K562 (cell line): ENCODE measurements around the gene RNF44. TPM values are rescaled to one million over a fixed set of nuclear protein-coding genes. Genes with fewer than 3 reads are reported as not detected.

ENCODE experiments used
- BCOR ChIP-seq: fragments of 450-650 bp; IDR thresholded peaks from 2 replicates; pipeline ENCODE4 v1.6.1; 2016
- BRF1 ChIP-seq: IDR thresholded peaks from 3 replicates; pipeline ENCODE4 v1.6.1; 2011; ENCODE audit warnings: borderline replicate concordance, mild to moderate bottlenecking; ENCODE audit not compliant: insufficient read length; ENCODE audit errors: extremely low read depth
- KLF13 ChIP-seq: fragments of 450-650 bp; IDR thresholded peaks from 2 replicates; pipeline ENCODE4 v1.6.1; 2016; ENCODE audit warnings: missing genetic modification characterization, low read depth, mild to moderate bottlenecking, missing compliant biosample characterization, moderate library complexity, borderline replicate concordance
- RCOR1 ChIP-seq, 2 experiments: IDR thresholded peaks; 2 replicates each; pipeline ENCODE4 v1.6.1; 2012; ENCODE audit warnings: low read depth in 2 of 2, low read length in 2 of 2, borderline replicate concordance in 1 of 2, improper control_type of control experiment in 1 of 2
- RNF2 ChIP-seq: sonication (generic); IDR thresholded peaks from 2 replicates; pipeline ENCODE4 v1.6.1; 2016
- polyA plus RNA-seq, 8 experiments: library from polyadenylated mRNA; depleted of rRNA in 4 of 8; stranded (reverse) in 5 of 8; unstranded in 3 of 8; fragments of >200 nt; fragmentation: Nextera tagmentation in 2 of 8; fragmentation: Illumina TruSeq in 1 of 8; extraction: Ambion mirVana in 2 of 8; extraction: Trizol in 1 of 8; gene quantifications; 2 replicates each; pipeline versions ENCODE4 v1.2.1 to v1.2.3, GENCODE V29; 2011 to 2014; ENCODE audit warnings: inconsistent platforms in 1 of 8, missing spikeins in 1 of 8
- total RNA-seq, 7 experiments: library from RNA; depleted of rRNA in 6 of 7; stranded (reverse); fragments of >200 nt in 6 of 7; fragmentation: Illumina TruSeq in 2 of 7; extraction: Trizol in 2 of 7; gene quantifications; 2 replicates each; pipeline versions ENCODE4 v1.2.1 to v1.2.3, GENCODE V29; 2011 to 2021; ENCODE audit warnings: low replicate concordance in 1 of 7
- TF ChIP-seq, protein P1 (sequence below), 2 experiments: fragments of 450-650 bp; formaldehyde crosslinking in 1 of 2; IDR thresholded peaks; 2 replicates each; pipeline versions ENCODE4 v1.4.0 to v1.6.1; 2014 to 2020; ENCODE audit warnings: mild to moderate bottlenecking in 2 of 2, borderline replicate concordance in 1 of 2, low read depth in 1 of 2
- TF ChIP-seq, protein P2 (sequence below): fragments of 250-450 bp; sonication (Bioruptor Pico); IDR thresholded peaks from 2 replicates; pipeline ENCODE4 v1.9.0; 2021; ENCODE audit warnings: mild to moderate bottlenecking, inconsistent platforms

RNF44 gene
- total and polyA plus RNA-seq, 9 of the 15 experiments (the other 6 are each of a cell fraction or from before 2014, with no cell fraction given), result 1.6 to 82.6 (median 7.4) TPM

DNA sequence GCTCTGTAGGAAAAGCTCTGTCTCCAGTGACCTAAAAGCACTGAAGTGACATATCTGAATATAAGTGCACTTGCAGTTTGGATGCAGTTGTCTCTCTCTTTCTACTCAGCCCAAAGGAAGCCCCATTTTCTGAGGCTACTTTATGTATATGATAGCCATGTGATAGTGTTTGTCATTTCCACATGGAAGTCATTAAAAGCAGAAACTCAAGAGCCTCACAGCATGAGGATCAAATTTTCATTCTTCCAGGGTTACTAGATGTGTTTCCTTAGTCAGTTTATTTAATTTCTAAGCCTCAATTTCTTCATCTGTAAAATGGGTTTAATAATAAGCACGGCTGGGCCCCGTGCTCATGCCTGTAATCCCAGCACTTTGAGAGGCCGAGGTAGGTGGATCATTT, 36.7 kb downstream of the RNF44 start (continued):
- TF ChIP-seq, protein P1, sequence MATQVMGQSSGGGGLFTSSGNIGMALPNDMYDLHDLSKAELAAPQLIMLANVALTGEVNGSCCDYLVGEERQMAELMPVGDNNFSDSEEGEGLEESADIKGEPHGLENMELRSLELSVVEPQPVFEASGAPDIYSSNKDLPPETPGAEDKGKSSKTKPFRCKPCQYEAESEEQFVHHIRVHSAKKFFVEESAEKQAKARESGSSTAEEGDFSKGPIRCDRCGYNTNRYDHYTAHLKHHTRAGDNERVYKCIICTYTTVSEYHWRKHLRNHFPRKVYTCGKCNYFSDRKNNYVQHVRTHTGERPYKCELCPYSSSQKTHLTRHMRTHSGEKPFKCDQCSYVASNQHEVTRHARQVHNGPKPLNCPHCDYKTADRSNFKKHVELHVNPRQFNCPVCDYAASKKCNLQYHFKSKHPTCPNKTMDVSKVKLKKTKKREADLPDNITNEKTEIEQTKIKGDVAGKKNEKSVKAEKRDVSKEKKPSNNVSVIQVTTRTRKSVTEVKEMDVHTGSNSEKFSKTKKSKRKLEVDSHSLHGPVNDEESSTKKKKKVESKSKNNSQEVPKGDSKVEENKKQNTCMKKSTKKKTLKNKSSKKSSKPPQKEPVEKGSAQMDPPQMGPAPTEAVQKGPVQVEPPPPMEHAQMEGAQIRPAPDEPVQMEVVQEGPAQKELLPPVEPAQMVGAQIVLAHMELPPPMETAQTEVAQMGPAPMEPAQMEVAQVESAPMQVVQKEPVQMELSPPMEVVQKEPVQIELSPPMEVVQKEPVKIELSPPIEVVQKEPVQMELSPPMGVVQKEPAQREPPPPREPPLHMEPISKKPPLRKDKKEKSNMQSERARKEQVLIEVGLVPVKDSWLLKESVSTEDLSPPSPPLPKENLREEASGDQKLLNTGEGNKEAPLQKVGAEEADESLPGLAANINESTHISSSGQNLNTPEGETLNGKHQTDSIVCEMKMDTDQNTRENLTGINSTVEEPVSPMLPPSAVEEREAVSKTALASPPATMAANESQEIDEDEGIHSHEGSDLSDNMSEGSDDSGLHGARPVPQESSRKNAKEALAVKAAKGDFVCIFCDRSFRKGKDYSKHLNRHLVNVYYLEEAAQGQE (IDR thresholded peaks at IDR 0.05; ENCODE audit: borderline replicate concordance), result no peak
- TF ChIP-seq, protein P1 (CRISPR knock-in tag; IDR thresholded peaks at IDR 0.05; ENCODE audit: low read depth), result no peak
- TF ChIP-seq RNF2, result no peak
- TF ChIP-seq, protein P2, sequence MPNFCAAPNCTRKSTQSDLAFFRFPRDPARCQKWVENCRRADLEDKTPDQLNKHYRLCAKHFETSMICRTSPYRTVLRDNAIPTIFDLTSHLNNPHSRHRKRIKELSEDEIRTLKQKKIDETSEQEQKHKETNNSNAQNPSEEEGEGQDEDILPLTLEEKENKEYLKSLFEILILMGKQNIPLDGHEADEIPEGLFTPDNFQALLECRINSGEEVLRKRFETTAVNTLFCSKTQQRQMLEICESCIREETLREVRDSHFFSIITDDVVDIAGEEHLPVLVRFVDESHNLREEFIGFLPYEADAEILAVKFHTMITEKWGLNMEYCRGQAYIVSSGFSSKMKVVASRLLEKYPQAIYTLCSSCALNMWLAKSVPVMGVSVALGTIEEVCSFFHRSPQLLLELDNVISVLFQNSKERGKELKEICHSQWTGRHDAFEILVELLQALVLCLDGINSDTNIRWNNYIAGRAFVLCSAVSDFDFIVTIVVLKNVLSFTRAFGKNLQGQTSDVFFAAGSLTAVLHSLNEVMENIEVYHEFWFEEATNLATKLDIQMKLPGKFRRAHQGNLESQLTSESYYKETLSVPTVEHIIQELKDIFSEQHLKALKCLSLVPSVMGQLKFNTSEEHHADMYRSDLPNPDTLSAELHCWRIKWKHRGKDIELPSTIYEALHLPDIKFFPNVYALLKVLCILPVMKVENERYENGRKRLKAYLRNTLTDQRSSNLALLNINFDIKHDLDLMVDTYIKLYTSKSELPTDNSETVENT (CRISPR knock-in tag), result no peak
- no peak for TF ChIP-seq BRF1
- TF ChIP-seq KLF13 (tag), result no peak
- no peak for TF ChIP-seq RCOR1 (IDR thresholded peaks at IDR 0.05; ENCODE audit: borderline replicate concordance in 1 of 2, low read depth in 2 of 2, low read length in 2 of 2)
- peak; percentile 33; the same call in 1 of the 2 replicates for TF ChIP-seq BCOR
